Activated CD4-positive, alpha-beta memory T cell treated with anti-CD3 and anti-CD28 coated beads for 36 hours (primary cell): ENCODE results near the gene SOWAHD. TPM values are rescaled to one million over a fixed set of nuclear protein-coding genes. Genes with fewer than 3 reads are reported as not detected.
"Not testable (repeated sequence)": the region's sequence is repeated elsewhere in the genome, so short reads cannot be mapped to it uniquely, and the experiment has no call there.

Experiments used
- CTCF ChIA-PET: fragments of 350-600 bp; sonication (Branson Sonifier 250); formaldehyde crosslinking; loops from one replicate; lab custom pipeline; 2021; ENCODE audit warnings: antibody characterized with exemption, inconsistent platforms; lab: Charles Lee
- POLR2A ChIA-PET: fragments of 350-600 bp; sonication (Branson Sonifier 250); formaldehyde crosslinking; loops from one replicate; lab custom pipeline; 2021; ENCODE audit warnings: antibody characterized with exemption; lab: Charles Lee
- DNase-seq: peaks from one replicate; pipeline ENCODE4 v3.0.0-alpha.2; 2020
- H3K27ac Mint-ChIP-seq: one replicate; pipeline ENCODE4 v1.8.0; 2021; ENCODE audit warnings: mixed read lengths
- H3K27me3 Mint-ChIP-seq: one replicate; pipeline ENCODE4 v1.8.0; 2021; ENCODE audit warnings: mixed read lengths
- H3K36me3 Mint-ChIP-seq: one replicate; pipeline ENCODE4 v1.8.0; 2021; ENCODE audit warnings: mixed read lengths
- H3K4me1 Mint-ChIP-seq: one replicate; pipeline ENCODE4 v1.8.0; 2021; ENCODE audit warnings: low read depth, mixed read lengths
- H3K4me3 Mint-ChIP-seq: one replicate; pipeline ENCODE4 v1.8.0; 2021; ENCODE audit warnings: mild to moderate bottlenecking, mixed read lengths
- H3K9me3 Mint-ChIP-seq: one replicate; pipeline ENCODE4 v1.8.0; 2021; ENCODE audit warnings: mixed read lengths
- intact Hi-C: fragments of 100-400 bp; cut with micrococcal nuclease; formaldehyde crosslinking; loops from one replicate; pipeline ENCODE4 v1.15.1; 2023
- total RNA-seq, 2 experiments: library from RNA; stranded (reverse); gene quantifications; one replicate each; pipeline ENCODE4 v1.2.3, GENCODE V29; 2021

The SOWAHD gene
- total RNA-seq, 2 experiments from 2014 or later: 0.34 to 0.55 TPM

DNA sequence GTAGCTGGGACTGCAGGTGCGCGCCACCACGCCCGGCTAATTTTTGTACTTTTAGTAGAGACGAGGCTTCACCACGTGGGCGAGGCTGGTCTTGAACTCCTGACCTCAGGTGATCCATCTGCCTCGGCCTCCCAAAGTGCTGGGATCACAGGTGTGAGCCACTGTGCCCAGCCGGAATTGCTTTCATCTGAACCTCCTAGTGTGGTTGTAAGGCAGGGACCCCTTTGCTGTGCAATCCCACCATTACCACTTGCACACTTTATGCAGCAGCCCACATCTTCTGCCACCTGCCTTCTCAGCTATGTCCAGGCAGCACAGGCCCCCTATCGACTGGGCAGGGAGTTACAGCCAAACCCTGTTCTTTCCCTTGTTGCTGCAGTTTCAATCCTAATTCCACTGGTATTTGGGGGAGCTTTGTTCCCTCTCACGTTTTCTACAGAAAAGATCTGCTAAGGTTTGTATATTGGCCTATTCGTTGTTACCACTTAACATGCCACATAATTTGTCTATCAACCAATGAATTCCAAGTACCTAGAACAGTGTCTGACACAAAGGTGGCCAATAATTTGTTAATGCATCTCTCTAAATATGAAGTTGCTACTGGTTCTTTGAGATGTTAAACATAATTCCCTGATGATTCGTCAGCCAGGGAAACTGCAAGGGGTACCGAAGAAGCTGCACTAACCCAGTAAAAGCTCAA is 26.5 kb downstream of the SOWAHD start:
- POLR2A ChIA-PET: interaction anchor here (0.6 to 2.1 kb wide), 4 partner anchors 27 to 291 kb away, joined by 3 to 6 read pairs (median 4); partner anchors contain the start of genes SOWAHD and UBE2A
- intact Hi-C loops: no loop called here

DNA sequence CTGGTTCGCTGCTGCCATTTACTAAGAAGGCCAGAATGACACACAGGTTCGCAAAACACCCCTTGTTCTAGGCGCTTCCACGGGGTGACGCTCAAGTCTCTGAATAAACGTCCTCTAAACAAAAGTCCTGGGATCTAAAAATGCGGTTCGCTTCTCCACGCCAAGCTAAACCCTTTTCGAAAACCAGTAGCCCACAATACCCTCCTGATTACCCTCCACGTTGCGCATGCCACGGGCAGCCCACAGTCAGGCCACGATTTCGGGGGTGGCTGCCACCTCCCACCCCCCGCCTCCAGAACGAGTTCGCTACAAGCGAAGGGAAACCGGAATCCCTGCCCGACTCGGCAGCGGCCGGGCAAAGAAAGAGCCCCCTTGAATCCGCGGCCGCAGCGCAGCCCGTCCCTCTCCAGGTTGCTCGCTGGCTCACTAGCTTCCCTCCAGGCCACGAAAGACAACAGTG is 32.6 kb downstream of the SOWAHD start:
- peak overlapping the region; percentile 90 for H3K4me3 Mint-ChIP-seq
- peak overlapping the region; percentile 97 for H3K27ac Mint-ChIP-seq
- peaks cover 44% of the 10 kb centered on the region for H3K36me3 Mint-ChIP-seq
- DNase-seq: peak; percentile 57
- ChIA-PET CTCF (interaction anchor here (0.8 to 2.2 kb wide), 9 partner anchors 35 to 322 kb away, joined by 3 to 12 read pairs (median 4); partner anchors contain the start of genes NKAP and UPF3B), POLR2A (interaction anchor here (1.0 to 2.2 kb wide), 16 partner anchors 27 to 217 kb away, joined by 3 to 29 read pairs (median 6); partner anchors contain the start of genes NDUFA1, RNF113A, SEPTIN6 and SOWAHD)
- H3K9me3 Mint-ChIP-seq: no peaks in the 10 kb centered on the region
- peaks cover 22% of the 10 kb centered on the region for H3K4me1 Mint-ChIP-seq
- intact Hi-C loops: loop anchor here (1.0 to 5.0 kb wide), 8 partner anchors 35 to 274 kb away; partner anchors contain the start of genes NDUFA1 and RNF113A
- no peaks in the 10 kb centered on the region for H3K27me3 Mint-ChIP-seq

More for the DNA sequence above, 26.5 kb downstream of the SOWAHD start:
- peak; percentile 65 for DNase-seq
- Mint-ChIP-seq H3K4me3 (no peak overlapping the region), H3K4me1 (peaks cover 29% of the 10 kb centered on the region), H3K27ac (peak overlapping the region; percentile 58), H3K9me3 (no peaks in the 10 kb centered on the region), H3K36me3 (peaks cover 45% of the 10 kb centered on the region), H3K27me3 (no peaks in the 10 kb centered on the region)
- CTCF ChIA-PET: interaction anchor here (0.6 to 1.6 kb wide), 10 partner anchors 21 to 302 kb away, joined by 3 to 5 read pairs (median 3); partner anchors contain the start of gene SOWAHD

DNA sequence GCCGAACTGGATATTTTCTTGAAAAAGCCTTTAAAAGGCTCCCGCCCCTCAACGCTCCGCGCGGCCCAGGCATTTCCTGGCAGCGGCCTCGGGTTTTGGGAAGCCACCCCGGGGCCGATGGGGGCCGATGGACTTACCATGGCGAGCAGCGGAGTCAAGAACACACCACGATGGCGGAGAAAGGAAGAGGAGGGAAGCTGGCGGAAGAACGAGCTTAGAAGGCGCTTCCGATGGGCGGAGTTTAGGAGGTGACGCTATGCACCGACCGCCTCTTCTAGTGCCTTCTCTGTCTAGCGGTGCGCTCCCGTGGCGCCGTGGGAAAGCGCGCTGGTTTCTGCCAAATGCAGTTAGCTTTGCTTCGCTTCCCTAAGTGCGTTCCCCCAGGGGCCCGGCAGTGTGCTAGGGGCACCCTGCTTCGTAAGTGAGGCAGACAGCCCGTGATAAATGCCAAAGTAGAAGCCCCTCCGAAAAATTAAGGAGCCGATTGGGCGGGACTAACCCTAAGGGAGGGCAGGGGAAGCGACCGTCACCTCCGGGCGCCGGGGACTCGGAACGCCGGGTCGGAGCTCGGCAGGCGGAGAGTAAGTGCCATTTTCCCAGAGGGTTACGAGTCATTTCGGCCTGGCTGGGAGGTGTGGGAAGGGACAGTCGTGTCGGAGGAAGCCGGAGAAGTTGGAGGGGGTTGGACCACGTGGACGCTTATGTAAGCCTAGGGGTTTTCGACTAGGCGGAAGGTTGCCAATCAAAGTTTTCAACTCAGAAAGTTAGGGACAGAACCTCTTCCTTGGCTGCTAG is 33.2 kb downstream of the SOWAHD start, which contains the start of gene RPL39:
RPL39 (minus strand) TSS at position 194 of the 795 bp plus-strand sequence; CDS start at position 140, 54 bp downstream.
- Mint-ChIP-seq H3K9me3 (no peaks in the 10 kb centered on the region), H3K36me3 (peaks cover 40% of the 10 kb centered on the region), H3K4me1 (peaks cover 20% of the 10 kb centered on the region), H3K27ac (peak within 1 kb of the TSS; percentile 97), H3K27me3 (no peaks in the 10 kb centered on the region), H3K4me3 (peak within 1 kb of the TSS; percentile 90)
- CTCF ChIA-PET: interaction anchor here (0.8 to 2.2 kb wide), 9 partner anchors 34 to 322 kb away, joined by 3 to 12 read pairs (median 4); partner anchors contain the start of genes NKAP and UPF3B
- POLR2A ChIA-PET: interaction anchor here (0.7 to 2.2 kb wide), 18 partner anchors 11 to 218 kb away, joined by 3 to 29 read pairs (median 5); partner anchors contain the start of genes NDUFA1, NKRF, RNF113A and SEPTIN6
- DNase-seq: peak; percentile 86
- intact Hi-C loops: loop anchor here (1.0 to 5.0 kb wide), 11 partner anchors 27 to 274 kb away; partner anchors contain the start of genes NDUFA1, NKAP and RNF113A

DNA sequence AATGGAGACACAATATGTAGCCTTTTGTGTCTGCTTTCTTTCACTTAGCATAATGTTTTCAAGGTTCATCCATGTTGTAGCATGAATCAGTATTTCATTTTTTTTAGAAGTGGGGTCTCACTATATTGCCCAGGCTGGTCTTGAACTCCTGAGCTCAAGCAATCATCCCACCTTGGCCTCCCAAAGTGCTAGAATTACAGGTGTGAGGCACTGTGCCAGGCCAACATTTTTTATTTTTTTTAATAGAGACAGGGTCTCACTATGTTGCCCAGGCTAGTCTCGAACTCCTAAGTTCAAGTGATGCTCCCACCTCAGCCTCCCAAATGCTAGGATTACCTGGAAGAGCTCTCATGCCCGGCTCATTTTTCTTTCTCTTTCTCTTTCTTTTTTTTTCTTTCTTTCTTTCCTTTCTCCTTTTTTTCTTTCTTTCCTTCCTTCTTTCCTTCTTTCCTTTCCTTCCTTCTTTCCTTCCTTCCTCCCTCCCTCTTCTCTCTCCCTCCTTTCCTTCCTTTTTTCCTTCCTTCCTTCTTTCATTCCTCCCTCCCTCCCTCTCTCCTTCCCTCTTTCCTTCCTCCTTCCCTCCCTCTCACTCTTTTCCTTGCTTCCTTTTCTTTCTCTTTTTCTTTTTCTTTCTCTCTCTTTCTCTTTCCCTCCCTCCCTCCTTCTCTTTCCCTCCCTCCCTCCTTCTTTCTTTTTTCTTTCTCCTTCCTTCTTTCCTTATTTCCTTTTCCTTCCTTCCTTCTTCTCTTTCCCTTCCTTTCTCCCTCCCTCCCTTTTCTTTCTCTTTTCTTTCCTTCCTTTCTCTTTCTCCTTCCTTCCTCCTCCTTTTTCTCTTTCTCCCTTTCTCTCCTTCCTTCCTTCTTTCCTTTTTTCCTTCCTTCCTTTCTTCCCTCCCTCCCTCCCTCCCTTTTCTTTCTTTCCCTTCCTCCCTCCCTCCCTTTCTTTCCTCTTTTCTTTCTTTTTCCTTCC is 43.1 kb downstream of the SOWAHD start:
- Mint-ChIP-seq H3K36me3 (peaks cover 5% of the 10 kb centered on the region), H3K4me3 (no peak overlapping the region), H3K4me1 (no peaks in the 10 kb centered on the region), H3K27ac (no peak overlapping the region), H3K27me3 (no peaks in the 10 kb centered on the region), H3K9me3 (no peaks in the 10 kb centered on the region)
- intact Hi-C loops: no loop called here
- CTCF ChIA-PET: no interaction called here
- DNase-seq: no peak
- POLR2A ChIA-PET: no interaction called here

DNA sequence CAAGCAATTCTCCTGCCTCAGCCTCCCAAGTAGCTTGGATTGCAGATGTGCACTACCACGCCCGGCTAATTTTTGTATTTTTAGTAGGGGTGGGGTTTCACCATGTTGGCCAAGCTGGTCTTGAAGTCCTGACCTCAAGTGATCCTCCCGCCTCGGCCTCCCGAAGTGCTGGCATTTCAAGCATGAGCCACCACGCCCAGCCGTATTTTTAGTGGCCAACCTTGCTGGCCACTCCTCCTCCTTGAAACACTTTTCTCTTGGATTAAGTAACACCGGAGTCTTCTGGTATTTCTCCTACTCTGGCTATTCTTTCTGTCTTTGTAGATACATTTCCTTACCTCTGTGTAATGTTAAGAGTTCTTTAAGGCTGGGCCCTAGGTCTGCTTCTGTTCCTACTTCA is 44.2 kb downstream of the SOWAHD start:
- Mint-ChIP-seq H3K27ac (no peak overlapping the region), H3K27me3 (no peaks in the 10 kb centered on the region), H3K4me3 (no peak overlapping the region), H3K4me1 (no peaks in the 10 kb centered on the region), H3K9me3 (no peaks in the 10 kb centered on the region), H3K36me3 (peaks cover 8% of the 10 kb centered on the region)
- no peak for DNase-seq
- POLR2A ChIA-PET: no interaction called here
- intact Hi-C loops: no loop called here
- CTCF ChIA-PET: no interaction called here

DNA sequence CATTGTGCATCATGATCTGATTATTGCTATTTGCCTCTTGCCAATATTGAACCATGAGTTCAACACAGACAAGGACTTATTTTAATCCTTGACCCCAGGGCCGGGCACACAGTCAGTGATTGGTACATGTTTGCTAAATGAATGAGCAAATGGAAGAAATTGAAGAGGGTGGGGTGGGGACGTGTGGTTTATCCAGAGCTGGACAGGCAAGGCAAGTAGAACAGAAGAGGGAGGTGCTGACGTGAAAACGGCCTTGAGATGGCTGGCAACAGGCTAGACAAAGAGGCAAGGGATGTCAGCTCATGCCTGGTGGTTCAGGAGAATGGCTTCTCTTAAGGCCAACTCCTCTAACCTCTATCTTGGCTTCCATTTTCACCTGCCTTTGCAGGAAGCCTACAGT is 50.1 kb downstream of the SOWAHD start:
- DNase-seq, H3K9me3 Mint-ChIP-seq, H3K36me3 Mint-ChIP-seq, POLR2A ChIA-PET, intact Hi-C loops, H3K4me1 Mint-ChIP-seq, H3K4me3 Mint-ChIP-seq, CTCF ChIA-PET, H3K27me3 Mint-ChIP-seq, H3K27ac Mint-ChIP-seq: not testable (repeated sequence)

DNA sequence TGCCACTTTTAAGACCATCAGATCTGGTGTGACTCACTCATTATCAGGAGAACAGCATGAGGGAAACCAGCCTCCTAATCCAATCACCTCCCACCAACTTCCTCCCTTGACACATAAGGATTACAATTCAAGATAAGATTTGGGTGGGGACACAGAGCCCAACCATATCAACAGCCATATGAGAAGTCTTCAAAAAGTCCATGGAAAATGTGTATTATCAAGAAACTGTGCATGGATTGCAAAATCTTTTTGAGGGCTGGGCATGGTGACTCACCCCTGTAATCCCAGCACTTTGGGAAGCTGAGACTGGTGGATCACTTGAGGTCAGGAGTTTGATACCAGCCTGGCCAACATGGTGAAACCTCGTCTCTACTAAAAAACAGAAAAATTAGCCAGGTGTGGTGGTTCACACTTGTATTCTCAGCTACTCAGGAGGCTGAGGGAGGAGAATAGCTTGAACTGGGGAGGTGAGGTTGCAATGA is 50.8 kb downstream of the SOWAHD start:
- H3K4me1 Mint-ChIP-seq: peaks cover 2% of the 10 kb centered on the region
- H3K4me3 Mint-ChIP-seq: no peak overlapping the region
- H3K27me3 Mint-ChIP-seq: no peaks in the 10 kb centered on the region
- intact Hi-C loops: no loop called here
- no peaks in the 10 kb centered on the region for H3K9me3 Mint-ChIP-seq
- peaks cover 8% of the 10 kb centered on the region for H3K36me3 Mint-ChIP-seq
- POLR2A ChIA-PET: interaction anchor here (0.6 kb wide), 1 partner anchor 9 kb away, joined by 5 read pairs; no protein-coding TSS in a partner anchor
- CTCF ChIA-PET: no interaction called here
- H3K27ac Mint-ChIP-seq: no peak overlapping the region
- no peak for DNase-seq

Other genes with a start within 250 kb of the SOWAHD start
- 10 to 100 TPM; 20.4 to 21.0 TPM for gene STEEP1, start 193.2 kb upstream of the SOWAHD start, total RNA-seq
- 10 to 100 TPM; 53.9 to 57.4 TPM for gene UBE2A, start 184.0 kb upstream of the SOWAHD start, total RNA-seq
- 10 to 100 TPM; 19.5 to 20.2 TPM for gene NKRF, start 152.2 kb upstream of the SOWAHD start, total RNA-seq
- 100 to 1,000 TPM; 154 to 156 TPM for gene SEPTIN6, start 65.4 kb upstream of the SOWAHD start, total RNA-seq
- 1,000 to 10,000 TPM; 2,669 to 2,681 TPM for gene RPL39, start 33.0 kb downstream of the SOWAHD start, total RNA-seq
- 10 to 100 TPM; 14.8 to 15.3 TPM for gene UPF3B, start 94.4 kb downstream of the SOWAHD start, total RNA-seq
- gene RNF113A, start 113.1 kb downstream of the SOWAHD start, total RNA-seq: 10 to 100 TPM; 23.1 to 26.2 TPM
- 100 to 1,000 TPM; 103 to 104 TPM for gene NDUFA1, start 113.2 kb downstream of the SOWAHD start, total RNA-seq
- gene AKAP14, start 137.3 kb downstream of the SOWAHD start, total RNA-seq: not detected
- gene NKAP, start 185.2 kb downstream of the SOWAHD start, total RNA-seq: 10 to 100 TPM; 10.8 to 11.7 TPM